ENCODE data around the gene SLAMF9.

DNA sequence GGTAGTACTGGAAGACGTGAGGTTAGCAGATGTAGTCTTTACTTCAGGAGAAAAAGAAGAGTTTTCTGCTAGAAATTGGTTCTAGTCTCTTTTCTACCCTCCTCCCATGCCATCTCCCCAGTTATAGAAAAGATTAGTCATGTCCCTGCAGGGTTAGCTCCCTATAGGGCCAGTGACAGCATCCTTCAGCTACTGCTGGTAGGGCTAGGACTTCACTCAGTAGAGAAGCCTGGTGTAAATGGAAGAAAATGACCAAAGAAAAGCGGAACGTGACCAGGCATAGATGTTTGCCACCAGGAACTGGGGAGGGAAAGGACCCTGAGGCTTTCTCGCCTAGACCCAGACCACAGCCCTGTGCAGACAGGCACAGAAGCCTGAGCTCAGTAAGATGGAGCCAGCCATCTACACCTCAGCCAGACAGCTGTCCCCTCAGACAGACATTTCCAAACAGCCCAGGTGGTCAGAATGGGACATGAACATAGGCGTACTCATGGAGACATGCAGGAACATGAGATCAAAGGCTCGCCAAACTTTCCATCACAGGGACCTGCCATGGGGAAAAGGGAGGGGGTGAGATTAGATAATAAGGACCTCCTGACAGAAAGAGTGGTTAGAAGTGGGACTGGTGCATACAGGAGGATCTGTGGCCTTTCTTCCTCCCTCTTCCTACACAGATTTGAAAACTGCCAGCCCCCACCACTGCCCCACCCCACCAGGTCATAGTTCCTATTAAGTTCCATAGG lies 23.5 kb upstream of the SLAMF9 start:
- TF ChIP-seq CTCF (IDR thresholded peaks at IDR 0.05; ENCODE audit: low read depth, low read length) = no peak
- no peak for TF ChIP-seq POLR2A (IDR thresholded peaks at IDR 0.05; ENCODE audit: extremely low read depth, insufficient read length)
- TF ChIP-seq, protein P1, sequence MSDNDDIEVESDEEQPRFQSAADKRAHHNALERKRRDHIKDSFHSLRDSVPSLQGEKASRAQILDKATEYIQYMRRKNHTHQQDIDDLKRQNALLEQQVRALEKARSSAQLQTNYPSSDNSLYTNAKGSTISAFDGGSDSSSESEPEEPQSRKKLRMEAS (IDR thresholded peaks at IDR 0.05; ENCODE audit: low read depth, low read length) = no peak
- TF ChIP-seq MYC (IDR thresholded peaks at IDR 0.05; ENCODE audit: low read depth, low read length) = no peak
